Activated CD4-positive, alpha-beta T cell treated with anti-CD3 and anti-CD28 coated beads for 48 hours (primary cell): ENCODE measurements around the gene JMJD8.

ENCODE experiments used
- DNase-seq: peaks from one replicate; pipeline ENCODE4 v3.0.0-alpha.2; 2020

Gene JMJD8

DNA sequence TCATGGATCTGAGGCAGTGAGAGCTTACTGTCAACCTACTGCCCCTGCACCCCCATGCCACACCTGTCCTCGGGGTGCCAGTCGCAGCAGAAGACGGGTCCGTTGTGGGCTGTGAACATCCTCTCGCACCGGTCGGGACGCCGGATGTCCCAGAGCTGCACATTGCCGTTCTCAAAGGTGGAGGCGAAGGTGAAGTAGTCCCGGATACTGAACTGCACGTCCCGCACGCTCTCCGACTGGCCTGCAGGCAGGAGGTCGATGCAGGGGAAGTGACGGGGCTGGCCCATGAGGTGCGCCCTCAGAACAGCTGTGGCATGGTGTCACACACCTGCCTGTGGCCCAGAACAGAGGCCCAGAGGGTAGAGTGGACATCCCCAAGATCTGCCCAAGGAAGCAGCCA lies 3.4 kb upstream of the JMJD8 start:
- DNase-seq, result no peak

DNA sequence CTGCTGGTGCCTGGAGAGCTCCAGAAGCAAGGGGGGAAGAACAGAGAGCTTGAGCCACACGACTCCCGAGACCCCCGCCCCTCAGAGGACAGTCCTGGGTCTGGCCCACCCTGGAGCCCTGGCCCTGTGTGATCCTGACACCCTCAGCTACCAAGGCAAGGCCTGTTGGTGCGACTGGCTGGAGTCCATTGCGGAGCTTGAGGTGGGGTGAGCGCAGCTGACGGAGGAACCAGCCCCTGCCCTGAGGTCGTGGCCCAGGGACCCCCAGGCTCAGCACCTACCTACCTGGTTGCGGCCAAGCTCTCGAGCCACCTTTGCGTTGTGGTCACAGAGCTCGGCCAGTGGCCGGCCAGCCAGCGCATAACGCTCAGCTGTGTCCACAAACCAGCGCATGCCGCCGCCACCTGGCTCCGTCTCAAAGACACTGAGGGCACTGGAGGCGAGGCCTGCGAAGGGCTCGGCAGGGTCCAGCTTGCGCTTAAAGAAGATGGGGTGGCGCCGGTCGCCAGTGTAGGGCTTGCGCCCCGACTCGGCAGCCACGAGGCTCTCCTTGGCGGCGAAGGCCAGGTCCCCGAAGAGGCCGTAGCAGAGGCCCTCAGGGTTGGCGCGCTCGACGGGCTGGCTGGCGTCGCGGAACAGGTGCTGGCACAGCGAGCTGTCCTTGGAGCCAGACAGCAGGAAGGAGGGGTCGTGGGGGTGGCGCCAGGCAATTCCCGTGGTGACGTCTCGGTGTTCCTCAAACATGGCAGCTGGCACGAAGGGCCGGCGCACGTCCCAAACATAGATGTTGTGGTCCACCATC lies 2.5 kb upstream of the JMJD8 start:
- no peak for DNase-seq

DNA sequence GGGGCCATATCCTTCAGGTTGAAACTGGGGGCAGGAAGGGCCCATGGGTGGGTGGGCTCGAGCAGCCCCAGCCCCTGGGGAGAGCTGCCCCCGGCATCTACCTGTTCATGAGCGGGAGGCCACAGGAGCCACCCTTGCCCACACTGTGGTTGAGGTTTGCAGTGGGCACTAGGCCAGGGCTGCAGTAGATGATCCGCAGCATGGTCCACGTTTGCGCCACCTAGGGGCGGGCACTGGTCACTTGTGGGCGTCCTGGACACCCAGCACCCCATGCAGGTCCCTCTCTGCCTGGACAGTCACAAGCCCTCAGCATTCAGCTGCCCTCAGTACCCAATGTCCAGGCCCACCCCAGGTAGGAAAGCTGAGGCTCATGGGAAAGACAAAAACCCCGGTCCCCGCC lies 1.8 kb upstream of the JMJD8 start:
- no peak for DNase-seq

DNA sequence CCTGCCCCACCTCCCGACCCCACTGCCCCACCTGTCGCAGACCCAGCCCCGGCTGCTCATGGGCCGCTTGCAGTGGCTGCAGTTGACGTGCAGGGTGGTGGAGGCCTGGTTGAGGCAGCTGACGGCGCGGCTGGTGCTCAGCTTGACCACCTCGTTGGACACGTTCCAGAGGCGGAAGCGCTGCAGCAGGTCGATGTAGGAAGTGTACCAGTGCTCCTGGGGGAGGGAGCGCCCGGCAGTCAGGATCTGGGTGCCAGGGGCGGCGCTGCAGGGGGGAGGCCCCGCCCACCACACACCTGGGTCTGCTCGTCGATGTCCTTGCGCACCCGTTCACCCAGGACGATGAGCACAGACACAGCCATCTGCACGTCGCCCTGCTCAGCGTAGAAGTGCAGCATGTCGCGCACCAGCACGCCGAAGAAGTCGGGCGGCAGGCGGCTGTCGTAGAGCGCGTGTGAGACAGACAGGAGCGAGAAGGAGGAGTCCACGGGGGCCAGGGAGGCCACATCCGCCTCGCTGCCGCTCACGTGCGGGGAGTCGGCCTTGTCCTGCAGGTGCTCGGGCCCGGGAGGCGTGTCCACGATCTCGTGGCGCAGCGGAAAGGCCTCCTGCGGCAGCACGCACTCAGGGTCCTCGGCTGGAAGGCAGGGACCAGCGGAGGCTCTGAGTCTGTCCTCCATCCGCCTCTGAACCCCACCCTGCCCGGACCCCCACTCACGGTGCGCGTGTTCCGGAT lies 995 bp upstream of the JMJD8 start:
- no peak for DNase-seq

DNA sequence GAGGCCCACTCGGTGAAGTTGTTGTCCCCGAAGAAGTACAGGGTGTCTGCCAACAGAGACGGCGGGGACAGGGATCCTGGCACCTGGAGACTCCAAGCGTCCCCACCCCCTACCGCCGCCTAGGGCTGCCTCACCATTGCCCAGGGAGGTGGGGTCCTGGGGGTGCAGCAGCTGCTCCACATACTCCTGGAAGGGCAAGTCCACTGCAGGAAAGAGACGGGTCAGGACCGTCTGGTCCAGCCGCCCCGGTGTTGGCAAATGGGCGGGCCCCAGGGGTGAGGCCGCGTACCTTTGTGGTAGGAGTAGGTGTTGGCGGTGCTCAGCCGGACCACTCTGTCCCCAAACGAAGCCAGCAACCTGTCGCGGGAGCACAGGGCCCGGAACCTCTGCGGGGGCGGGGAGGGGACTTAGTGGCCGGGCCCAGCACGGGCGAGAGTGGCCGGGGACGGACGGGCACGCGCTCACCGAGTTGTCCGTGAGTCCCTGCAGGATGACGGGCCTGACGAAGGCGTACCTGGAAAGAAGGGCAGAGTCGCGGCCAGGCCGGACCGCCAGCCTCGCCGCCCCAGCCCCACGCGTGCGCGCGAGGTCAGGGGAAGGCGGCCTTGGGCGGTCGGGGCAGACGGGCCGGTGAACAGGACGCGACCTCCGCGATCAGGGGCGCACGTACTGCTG lies 601 bp downstream of the JMJD8 start:
- DNase-seq, result no peak

DNA sequence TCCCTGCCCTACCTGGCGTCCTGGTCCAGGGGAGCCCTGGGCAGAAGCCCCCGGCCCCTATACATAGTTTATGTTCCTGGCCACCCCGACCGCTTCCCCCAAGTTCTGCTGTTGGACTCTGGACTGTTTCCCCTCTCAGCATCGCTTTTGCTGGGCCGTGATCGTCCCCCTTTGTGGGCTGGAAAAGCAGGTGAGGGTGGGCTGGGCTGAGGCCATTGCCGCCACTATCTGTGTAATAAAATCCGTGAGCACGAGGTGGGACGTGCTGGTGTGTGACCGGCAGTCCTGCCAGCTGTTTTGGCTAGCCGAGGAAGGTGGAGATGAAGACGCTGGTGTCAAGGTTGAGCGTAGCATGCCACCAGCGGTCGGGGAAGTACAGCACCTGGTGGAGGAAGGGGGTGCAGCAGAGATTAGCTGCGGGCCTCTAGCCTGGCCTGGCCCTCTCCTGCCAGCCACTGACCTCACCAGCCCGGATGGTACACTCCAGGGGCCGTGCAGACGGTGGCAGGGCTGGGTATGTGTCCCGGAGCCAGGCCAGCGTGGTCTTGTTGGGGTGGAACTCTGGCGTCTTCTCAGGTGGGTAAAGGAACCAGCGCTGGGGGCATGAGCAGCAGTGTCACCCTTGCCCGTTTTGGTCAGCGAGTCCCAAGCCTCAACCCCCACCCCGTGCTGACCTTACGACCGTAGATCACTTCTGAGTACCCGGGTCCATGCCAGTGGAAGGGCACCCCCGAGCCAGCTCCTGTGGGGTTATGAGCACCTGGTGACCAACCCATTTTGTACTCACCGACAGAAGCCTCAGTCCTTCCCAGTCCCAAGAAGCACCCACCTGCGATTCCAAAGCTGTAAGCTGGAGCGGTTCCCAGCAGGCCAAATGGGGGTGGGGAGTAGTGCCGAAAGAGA lies 1.4 kb downstream of the JMJD8 start:
- no peak for DNase-seq

DNA sequence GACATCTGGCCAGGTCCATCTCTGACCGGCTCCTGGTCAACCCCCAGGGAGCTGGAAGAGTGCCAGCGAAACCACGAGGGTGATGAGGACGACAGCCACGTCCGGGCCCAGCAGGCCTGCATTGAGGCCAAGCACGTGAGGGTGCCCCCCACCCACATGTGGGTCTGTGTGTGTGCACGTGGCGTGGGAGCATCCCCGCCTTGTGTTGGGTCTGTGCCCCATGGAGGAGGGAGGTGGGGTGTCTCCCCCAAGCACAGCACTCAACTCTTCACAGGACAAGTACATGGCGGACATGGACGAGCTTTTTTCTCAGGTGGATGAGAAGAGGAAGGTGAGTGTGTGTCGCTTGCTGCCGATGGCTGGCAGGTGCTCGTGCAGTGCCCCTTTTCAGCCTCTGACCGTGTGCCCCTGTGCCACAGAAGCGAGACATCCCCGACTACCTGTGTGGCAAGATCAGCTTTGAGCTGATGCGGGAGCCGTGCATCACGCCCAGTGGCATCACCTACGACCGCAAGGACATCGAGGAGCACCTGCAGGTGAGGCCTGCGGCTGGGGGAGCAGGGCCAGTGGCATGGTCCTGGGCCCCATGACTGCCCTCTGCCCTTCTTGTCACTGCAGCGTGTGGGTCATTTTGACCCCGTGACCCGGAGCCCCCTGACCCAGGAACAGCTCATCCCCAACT lies 2.2 kb downstream of the JMJD8 start:
- no peak for DNase-seq

DNA sequence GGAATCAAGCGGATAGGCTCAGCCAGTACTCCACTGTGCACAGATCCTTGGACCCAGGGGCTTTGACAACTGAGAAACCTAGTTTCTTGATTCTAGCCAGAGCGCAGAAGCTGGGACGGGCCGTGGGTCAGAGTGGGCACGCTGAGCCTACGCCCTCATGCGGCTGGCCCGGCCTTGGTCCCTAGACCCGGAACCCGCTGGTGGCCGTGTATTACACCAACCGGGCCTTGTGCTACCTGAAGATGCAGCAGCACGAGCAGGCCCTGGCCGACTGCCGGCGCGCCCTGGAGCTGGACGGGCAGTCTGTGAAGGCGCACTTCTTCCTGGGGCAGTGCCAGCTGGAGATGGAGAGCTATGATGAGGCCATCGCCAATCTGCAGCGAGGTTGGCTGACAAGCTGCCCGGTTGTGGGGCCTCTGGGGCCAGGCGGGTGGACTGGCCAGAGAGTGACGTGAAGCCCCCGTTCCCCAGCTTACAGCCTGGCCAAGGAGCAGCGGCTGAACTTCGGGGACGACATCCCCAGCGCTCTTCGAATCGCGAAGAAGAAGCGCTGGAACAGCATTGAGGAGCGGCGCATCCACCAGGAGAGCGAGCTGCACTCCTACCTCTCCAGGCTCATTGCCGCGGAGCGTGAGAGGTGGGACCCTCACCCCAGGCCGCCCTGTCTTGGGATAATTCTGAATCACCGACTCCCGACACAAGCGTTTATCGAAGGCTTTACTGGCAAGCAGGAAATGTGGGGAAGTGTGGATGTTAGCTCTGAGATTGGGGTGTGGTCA lies 3.0 kb downstream of the JMJD8 start:
- DNase-seq, result peak; percentile 39

DNA sequence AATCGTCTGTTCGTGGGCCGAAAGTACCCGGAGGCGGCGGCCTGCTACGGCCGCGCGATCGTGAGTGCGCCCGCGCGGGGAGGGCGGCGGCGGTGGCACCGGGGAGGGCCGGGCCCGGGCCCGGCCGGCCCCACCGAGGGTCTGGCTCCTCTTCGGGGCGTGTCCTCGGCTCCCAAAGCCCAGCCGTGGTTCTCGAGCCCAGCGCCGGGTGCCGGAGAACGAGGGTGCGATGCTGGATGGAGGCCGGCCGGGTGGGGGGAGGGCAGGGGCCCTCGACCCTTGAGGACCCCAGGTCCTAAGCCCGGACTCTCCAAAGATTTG lies 3.5 kb downstream of the JMJD8 start:
- no peak for DNase-seq

DNA sequence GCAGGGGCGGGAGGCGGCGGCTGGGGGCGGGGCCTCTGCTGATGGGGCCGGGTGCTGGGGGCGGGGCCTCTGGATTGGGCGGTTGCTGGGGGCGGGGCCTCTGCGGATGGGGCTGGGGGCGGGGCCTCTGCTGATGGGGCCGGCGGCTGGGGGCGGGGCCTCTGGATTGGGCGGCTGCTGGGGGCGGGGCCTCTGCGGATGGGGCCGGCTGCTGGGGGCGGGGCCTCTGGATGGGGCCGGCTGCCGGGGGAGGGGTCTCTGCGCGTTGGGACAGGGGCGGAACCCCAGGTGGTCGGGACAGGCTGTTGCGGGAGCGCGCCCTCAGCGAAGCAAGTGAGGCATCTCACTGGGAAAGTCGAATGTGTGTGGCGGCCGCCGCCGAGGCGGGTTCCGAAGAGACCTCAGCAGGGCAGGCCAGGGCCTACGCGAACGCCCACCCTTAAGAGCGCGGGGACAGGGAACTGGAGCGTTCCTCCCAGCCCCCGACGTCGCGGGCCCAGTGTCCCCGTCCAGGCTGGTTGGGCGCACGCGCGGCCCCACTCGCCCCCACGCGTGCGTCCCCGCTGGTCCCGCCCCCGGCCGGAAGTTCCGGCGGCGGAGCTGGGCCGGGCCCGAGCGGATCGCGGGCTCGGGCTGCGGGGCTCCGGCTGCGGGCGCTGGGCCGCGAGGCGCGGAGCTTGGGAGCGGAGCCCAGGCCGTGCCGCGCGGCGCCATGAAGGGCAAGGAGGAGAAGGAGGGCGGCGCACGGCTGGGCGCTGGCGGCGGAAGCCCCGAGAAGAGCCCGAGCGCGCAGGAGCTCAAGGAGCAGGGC lies 4.1 kb downstream of the JMJD8 start, which contains the start of gene STUB1:
STUB1 (plus strand) TSS at position 597 of the 811 bp plus-strand sequence; CDS start at position 713, 116 bp downstream.
- DNase-seq, result peak; percentile 94

DNA sequence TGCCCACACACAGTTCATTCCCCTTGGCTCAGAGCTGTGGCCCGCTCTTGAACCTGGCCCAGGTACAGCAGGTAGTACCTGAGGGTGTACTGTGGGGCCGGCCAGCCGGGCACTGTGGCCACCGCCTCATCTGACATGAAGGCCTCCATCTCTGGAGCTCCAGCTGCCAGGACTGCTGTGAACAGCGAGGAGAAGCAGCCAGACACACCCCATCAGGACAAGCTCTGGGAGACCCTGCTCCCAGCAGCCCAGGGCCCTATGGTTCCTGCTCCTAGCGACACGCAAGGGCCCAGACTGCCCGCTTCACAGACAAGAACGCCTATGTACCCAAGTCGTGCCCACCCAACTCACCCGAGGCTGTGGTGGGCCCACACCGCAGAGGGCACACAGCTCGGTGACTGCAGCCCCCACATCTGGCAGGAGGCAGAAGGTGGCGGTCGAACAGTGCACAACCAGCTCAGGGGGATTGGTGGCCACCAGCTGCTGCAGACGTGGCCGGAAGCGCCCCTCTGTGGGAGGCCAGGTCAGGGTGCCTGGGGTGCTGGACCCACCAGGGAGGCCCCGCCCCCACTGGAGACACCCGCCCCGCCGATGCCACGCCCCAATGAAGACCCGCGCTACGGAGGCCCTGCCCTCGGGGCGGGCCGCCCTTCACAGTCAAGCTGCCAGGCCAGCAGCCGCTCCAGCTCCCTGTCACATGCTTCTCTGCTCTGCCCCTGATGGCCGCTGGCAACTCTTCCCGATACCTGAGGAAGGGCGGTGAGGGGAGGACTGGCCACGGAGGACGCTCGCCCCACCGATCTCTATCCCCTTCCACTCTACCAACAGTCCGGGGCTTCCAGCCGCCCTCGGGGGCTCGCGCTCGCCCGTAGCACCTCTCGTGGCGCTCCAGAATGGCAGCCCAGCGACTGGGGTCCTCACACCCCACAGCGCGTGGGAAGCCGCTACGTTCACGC lies 5.0 kb downstream of the JMJD8 start:
- DNase-seq, result peak; percentile 67

DNA sequence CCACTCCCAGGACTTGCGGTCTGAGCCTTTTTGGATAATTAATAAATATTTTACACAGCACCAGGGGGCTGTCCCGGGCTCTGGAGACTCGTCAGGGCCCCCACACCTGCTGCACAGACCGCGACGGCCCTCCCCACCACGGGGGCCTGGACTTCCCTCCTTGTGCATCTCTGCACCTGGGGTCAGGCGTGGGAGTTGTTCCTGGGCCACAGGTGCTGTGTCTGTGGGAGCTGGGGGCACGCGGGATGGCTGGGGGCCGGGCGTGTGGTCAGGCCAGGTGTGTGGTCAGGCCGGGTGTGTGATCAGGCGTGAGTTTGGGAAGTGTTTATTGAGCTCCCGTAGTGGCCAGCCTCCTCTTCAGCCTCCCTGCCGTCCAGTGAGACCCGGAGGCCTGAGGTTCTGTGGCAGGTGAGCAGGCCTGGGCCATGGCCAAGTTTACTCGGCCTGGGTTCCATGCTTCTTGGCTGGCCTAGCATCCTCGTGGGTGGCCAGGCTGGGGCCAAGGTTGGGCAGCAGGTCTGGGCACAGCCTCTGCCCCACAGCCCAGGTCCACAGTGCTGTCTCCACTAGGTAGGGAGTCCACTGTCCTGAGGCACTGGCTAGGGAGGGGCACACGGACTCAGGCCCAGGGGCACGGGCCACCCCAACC lies 5.8 kb downstream of the JMJD8 start:
- no peak for DNase-seq

DNA sequence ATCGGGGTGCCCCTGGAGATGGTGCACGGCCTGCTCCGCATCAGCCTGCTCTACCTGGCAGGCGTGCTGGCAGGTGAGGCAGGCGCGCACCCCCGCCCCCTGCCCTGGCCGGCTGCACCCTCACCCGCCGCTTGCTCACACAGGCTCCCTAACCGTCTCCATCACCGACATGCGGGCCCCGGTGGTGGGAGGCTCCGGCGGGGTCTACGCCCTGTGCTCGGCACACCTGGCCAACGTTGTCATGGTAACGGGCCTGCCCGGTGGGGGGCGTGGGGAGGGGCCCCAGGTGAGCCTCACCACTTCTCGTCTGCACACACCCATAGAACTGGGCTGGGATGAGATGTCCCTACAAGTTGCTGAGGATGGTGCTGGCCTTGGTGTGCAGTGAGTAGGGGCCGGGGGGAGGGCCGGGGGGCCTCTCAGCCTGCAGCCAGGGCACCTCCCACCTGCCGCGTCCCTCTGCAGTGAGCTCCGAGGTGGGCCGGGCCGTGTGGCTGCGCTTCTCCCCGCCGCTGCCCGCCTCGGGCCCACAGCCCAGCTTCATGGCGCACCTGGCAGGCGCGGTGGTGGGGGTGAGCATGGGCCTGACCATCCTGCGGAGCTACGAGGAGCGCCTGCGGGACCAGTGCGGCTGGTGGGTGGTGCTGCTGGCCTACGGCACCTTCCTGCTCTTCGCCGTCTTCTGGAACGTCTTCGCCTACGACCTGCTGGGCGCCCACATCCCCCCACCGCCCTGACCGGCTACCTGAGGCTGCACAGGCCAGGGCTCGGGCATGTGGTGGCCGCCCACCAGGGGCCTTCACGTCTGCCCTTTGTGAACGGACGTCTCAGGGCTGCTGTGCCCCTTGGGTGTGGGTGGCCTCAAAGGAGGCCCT lies 6.6 kb downstream of the JMJD8 start:
- no peak for DNase-seq

DNA sequence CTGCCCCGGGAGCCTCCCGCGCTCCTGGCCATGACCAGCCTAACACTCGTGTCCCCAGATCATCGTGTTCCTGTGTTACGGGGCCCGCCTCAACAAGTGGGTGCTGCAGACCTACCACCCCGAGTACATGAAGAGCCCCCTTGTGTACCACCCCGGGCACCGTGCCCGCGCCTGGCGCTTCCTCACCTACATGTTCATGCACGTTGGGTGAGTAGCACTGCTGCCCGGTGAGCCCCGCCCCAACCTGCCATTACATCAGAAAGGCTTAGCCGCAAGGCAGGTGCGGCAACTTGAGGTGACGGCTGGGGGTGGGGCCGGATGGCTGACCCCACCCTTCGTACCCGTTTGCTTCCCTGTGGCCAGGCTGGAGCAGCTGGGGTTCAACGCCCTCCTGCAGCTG lies 7.2 kb downstream of the JMJD8 start:
- DNase-seq, result no peak

DNA sequence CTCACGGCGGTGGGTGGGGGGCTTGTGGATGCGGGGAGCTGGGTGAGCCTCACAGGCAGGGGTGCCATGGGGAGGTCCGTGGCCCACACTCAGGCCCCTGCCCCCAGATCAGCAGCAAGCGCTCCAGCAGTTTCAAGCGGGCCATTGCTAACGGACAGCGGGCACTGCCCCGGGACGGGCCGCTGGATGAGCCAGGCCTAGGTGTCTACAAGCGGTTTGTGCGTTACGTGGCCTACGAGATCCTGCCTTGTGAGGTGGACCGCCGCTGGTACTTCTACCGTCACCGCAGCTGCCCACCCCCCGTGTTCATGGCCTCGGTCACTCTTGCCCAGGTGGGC lies 7.6 kb downstream of the JMJD8 start:
- DNase-seq, result no peak

DNA sequence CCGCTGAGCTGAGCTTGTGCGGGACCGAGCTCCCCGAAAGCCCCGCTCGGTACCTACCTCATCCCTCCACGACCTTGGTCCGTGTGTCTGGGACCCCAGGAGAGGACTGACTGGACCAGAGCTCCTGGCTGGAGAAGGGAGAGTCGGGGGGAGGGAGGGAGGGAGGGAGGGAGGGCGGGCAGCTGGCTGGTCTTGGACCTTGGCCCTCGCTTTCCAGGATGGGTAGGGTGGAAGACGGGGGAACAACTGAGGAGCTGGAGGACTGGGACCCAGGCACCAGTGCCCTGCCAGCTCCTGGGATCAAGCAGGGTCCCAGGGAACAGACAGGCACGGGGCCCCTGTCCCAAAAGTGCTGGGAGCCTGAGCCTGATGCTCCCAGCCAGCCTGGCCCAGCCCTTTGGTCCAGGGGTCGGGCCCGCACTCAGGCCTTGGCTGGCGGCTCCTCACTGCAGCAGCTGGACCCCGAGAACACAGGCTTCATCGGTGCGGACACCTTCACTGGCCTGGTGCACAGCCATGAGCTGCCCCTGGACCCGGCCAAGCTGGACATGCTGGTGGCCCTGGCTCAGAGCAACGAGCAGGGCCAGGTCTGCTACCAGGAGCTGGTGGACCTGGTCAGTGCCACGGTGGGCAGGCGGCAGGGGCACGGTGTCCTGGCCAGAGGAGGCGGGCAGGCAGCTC lies 8.1 kb downstream of the JMJD8 start:
- no peak for DNase-seq
